Subcutaneous adipose tissue (tissue), 4 donors: Measurements from ENCODE around the gene GRAMD4. TPM values are rescaled to one million over a fixed set of nuclear protein-coding genes. Genes with fewer than 3 reads are reported as not detected.

ENCODE experiments used
- CTCF ChIP-seq: fragments of 450-650 bp; IDR thresholded peaks from one replicate; pipeline ENCODE4 v1.5.1; 2016; ENCODE audit warnings: low read depth, mild to moderate bottlenecking, control low read depth, antibody characterized with exemption, moderate library complexity
- total RNA-seq, 4 donors: library from RNA; depleted of rRNA; stranded (reverse); fragments of >200 nt; gene quantifications; one replicate each; pipeline ENCODE4 v1.1.0, GENCODE V29; 2016

The GRAMD4 gene
- total RNA-seq, 4 donors from 2014 or later, result 9.9 to 39.4 (median 23.0) TPM

GRCh38 chr22:46725096-46725495 is 104.9 kb downstream of the GRAMD4 start:
- no peak for TF ChIP-seq CTCF

- TF ChIP-seq CTCF, result no peak
Observed at GRCh38 chr22:46726066-46726985, 106.1 kb downstream of the GRAMD4 start.

GRCh38 chr22:46726986-46727317 is 106.8 kb downstream of the GRAMD4 start:
- no peak for TF ChIP-seq CTCF

GRCh38 chr22:46727813-46728364 is 107.7 kb downstream of the GRAMD4 start:
- TF ChIP-seq CTCF, result no peak

GRCh38 chr22:46728470-46728869 is 108.3 kb downstream of the GRAMD4 start:
- no peak for TF ChIP-seq CTCF

Other genes starting within 250 kb of the GRAMD4 start
- gene CELSR1, start 82.8 kb upstream of the GRAMD4 start, total RNA-seq, result 1 to 10 TPM in 3 of 4 donors, under 1 TPM in 1; 0.16 to 5.6 (median 1.5) TPM
- gene CERK, start 117.9 kb downstream of the GRAMD4 start, total RNA-seq, result 10 to 100 TPM; 17.8 to 69.1 (median 36.1) TPM
- gene TBC1D22A, start 142.3 kb downstream of the GRAMD4 start, total RNA-seq, result 10 to 100 TPM; 10.8 to 32.2 (median 22.3) TPM